ENCODE results near the gene DNAJA2.

- no peak for TF ChIP-seq CTCF (IDR thresholded peaks at IDR 0.05)
- TF ChIP-seq POLR2A (IDR thresholded peaks at IDR 0.05) = no peak
Observed at GRCh38 chr16:46949241-46949892, 24.1 kb downstream of the DNAJA2 start.

Measured in thyroid gland (tissue), 4 donors.